Inferior parietal cortex (tissue), 1 donor: Measurements from ENCODE around the gene SERPINB10.

Source experiments
- DNase-seq: peaks from one replicate; pipeline ENCODE4 v3.0.0-alpha.2; 2016; ENCODE audit errors: extremely low spot score

The SERPINB10 gene, protein sequence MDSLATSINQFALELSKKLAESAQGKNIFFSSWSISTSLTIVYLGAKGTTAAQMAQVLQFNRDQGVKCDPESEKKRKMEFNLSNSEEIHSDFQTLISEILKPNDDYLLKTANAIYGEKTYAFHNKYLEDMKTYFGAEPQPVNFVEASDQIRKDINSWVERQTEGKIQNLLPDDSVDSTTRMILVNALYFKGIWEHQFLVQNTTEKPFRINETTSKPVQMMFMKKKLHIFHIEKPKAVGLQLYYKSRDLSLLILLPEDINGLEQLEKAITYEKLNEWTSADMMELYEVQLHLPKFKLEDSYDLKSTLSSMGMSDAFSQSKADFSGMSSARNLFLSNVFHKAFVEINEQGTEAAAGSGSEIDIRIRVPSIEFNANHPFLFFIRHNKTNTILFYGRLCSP

DNA sequence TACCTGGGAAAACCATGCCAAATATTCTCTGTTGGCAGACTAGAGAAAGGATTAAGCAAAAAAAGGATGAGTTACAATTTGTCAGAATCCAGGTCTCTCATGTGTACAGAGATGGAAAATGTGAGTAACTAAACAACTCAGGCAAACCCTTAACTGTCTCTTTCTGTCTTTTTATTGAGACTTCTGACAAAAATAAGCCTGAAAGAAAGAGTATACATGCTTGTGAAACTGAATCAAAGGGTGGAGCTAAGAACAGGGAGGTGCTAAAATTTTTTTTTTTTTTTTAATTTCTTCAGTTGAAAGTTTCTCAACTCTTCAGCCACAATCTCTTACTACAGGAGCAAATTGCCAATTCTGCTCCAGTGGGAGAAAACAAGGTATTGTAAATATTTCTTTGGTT is at the start of gene SERPINB10:
TSS of gene SERPINB10 (plus strand) at position 295 of the 400 bp plus-strand sequence. CDS start 7,553 bp downstream, outside the sequence.
- no peak for DNase-seq

DNA sequence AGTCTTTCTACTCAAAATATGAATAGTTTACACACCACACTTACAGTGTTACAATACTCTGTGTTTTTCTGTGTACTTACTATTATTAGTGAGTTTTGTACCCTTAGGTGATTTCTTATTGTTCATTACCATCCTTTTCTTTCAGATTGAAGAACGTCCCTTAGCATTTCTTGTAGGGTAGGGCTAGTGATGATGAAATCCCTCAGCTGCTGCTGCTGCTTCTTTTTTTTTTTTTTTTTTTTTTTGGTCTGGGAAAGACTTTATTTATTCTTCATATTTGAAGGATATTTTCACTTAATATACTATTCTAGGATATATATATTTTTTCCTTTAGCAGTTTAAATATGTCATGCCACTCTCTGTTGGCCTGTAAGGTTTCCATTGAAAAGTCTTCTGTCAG is 49.3 kb upstream of the SERPINB10 start:
- DNase-seq, result no peak

DNA sequence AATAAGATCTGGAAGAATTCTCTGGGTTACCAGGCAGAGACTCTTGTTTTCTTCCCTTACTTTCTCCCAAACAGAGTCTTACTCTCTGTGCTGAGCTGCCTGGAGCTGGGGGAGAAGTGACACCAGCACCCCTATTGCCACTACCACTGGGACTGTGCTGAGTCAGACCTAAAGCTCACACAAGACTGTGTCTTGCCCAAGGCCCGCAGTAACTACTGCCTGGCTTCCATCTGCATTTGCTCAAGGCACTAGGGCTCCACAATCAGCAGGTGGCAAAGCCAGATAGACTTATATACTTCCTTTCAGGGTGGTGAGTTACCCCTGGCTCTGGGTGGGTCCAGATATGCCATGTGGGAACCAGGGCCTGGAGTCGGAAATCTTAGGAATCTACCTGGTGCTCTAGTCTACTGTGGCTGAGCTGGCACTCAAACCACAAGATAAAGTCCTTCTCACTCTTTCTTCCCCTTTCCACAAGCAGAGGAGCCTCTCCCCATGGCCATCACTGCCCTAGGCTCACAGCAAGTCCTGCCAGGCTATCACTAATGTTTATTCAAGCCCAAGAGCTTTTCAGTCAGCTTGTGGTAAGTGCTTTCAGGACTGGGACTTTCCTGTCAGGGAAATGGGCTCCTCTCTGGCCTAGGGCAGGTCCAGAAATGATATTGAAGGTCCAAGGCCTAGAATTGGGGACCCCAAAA is 47.8 kb upstream of the SERPINB10 start:
- no peak for DNase-seq

DNA sequence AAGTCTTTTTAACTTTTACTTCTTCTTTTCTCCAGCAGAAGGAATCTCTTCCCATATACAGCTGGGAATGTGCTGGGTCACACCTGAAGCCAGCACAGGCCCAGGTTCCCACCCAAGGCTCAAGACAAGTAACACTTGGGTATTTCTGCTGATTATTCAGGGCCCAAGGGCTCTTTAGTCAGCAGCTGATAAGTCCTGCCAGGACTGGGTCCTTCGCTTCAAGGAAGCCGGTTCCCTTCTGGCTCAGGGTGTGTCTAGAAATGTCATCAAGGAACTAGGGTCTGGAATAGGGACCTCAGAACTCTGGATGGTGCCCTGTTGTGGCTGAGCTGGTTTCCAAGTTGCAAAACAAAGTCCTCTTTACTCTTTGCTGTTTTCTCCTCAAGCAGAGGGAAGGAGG is 47.2 kb upstream of the SERPINB10 start:
- no peak for DNase-seq

DNA sequence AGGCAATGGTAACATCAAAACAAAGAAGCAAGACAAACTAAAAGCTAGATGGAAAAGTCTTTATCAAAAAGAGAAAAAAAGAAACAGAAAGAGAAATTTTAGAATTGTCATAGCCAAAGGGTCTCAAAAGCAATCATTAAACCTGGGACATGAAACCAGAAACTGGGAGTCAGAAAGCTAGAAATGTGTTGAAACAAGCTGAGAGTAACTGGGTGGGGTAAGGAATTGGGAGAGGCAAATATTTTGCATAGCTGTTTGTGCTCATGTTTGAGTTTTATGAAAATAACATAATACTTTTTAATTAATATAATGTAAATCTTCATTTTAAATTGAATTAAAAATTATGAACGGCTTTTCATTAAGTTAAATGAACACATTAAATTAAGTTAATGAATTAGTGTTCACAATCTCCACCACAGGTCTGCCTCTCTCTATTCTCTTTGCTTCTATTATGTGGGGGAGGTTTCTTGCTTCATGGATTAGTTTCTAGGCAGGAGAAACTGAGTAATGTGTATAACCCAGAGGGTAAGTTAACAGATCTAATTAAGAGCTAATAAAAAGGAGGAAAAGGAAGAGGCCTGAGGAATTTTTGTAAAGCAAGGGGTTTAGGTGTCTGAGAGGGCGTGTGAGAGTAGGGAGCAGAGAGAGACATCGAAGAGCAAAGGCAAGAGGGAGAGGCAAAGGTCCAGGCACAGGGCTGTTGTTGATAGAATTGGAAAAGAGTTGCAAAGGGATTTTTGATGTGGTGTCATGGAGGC is 40.2 kb upstream of the SERPINB10 start:
- DNase-seq, result no peak

DNA sequence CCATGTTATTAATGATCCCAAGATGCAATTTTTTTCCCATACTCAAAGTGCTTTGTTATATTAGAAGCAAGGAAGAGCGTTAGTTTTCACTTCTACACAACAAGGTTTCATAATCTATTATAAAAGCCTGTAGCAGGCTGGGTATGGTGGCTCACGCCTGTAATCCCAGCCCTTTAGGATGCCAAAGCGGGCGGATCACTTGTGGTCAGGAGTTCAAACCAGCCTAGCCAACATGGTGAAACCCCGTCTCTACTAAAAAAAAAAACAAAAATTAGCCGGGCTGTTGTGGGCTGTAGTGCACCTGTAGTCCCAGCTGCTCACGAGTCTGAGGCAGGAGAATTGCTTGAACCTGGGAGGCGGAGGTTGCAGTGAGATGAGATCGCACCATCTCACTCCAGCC is 39.2 kb upstream of the SERPINB10 start:
- DNase-seq, result no peak

DNA sequence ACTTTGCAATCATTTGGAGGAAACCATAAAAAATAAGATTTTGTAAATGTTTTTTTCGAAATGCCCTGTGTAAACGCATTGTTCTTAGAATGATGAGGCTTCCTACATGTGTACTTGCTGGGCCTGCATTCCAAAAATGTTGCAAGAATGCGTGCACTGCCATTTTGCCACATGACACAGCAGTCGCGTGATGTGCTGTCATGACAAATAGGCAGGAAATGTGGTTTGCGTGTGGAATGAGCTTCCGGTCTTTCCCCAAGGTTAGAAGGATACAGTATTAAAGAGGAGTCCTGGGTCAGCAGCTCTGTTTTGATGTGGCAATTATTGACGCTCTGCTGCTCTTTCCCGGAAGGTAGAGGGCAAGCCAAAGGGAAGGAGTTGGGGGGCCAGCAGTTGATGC is 38.4 kb upstream of the SERPINB10 start:
- DNase-seq, result no peak

DNA sequence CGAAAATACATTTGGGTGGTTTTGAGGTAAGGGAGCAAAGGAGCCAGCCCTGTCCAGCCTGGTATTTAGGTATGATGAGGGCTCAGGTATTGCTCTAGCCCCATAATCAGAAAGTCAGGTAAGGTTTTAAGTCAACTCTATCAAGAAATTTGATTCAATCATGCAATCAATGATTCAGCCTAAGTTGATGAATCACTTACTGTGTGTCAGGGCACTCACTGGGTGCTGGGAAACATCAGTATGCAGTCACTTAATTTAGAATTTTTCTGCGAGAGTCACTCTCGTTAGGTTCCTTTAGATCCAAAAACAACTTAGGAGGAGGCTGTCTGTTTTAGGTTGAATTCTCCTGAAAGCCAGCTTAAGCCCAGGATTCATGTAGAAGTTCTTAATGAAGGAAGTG is 37.9 kb upstream of the SERPINB10 start:
- no peak for DNase-seq

DNA sequence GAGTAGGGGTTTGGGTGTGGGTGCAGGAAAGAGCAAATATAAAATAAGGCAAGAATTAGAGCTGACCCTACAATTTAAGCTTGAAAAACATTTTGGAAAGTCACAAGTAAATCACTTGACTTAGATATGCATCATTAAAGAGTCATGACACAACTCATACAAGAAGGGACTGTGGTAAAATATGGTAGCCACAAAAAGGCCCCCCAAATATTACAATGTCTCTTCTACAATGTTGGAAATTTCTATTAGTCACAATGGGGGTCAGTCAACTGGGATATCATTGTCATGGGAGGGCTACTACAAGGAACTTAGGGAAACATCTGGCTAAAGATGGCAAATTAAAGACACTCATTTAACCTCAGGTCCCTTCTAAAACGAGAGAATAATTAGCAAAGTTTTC is 35.9 kb upstream of the SERPINB10 start:
- DNase-seq, result no peak

DNA sequence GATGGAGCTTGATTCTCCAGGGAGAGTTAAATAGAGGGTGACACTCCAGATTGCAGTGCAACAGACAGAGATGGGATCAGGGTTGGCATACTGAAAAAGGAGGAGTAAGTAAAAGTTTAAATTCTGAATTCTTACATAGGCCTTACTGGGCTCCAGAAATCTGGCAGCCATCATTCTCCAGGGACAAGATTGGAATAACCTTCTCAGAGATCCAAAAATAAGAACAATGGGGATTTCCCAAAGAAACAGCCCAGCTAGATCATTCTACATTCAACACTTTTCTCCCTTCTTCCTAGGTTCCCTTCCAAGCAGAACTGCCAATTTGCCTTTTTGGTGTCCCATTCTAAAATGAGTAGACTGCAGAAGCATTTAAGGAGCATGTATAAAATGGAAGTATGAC is 35.2 kb upstream of the SERPINB10 start:
- DNase-seq, result no peak

DNA sequence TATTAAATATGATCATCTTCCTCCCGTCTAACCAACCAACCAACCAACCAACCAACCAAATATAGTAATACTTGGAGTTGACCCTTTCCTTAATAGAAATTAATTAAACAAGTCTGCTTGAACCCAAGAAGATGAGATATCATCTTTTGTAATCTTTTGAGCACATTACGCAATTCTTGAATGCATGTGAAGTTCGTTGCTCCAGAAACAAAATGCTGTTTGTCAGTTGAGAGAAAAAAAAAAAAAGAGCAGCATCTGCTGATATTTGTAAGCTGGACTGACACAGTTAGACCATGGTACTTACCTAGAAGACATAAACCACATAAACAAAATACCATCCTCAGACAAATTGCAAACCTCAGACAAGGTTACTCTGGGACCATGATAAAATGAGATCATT is 29.4 kb upstream of the SERPINB10 start:
- DNase-seq, result no peak

DNA sequence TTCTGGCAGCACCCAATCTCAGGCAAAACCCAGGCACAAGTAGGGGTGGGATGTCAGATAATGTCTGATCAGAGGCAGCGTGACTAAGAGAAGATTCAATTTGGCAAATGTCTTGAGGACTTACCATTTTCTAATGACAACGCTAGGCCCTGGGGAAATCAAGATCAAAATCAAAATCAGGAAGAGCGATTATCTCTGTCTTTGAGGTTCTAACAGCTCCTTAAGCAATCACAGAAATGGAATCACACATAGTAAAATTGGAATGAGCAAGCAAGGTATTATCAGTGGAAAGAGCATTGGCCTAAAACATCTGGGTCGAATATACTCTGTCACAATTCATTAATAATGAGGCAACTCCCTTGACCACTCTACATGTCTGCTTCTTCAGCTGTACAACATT is 28.8 kb upstream of the SERPINB10 start:
- no peak for DNase-seq

DNA sequence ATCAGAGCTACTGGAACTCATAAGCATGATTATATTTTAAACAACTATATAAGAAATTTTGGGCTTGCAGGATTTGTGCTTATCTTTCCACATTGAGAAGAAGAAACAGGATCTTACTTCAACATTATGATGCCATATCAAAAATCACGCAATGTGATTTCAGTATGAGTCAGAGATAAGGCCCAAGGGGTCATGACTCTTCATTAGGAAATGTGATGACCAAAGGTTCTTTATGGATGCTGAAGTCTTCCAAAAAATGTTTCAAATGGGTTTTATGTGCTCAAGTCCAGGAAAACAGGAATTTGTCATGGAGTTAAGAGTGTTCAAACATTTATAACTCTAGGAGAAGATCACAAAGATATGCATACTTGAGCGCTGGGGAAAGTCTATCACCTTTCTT is 28.0 kb upstream of the SERPINB10 start:
- no peak for DNase-seq

DNA sequence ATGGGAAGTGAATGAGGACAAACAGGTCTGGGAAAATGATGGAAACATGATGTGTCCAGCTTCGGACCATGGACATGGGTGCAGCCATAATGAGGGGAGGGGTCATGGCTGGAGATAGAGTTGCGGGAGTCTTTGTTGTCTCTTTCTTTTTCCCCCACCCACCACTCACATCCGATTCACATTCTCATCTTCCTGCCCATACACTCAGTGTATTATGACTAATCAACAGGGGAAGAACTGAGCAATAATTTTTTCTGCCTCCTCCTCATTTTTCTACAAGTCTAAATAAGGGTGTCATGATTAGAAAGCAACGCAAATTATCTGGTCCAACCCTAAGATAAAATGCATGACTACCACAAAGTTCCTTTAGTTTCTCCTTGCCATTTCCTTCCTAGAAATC is 25.9 kb upstream of the SERPINB10 start:
- DNase-seq, result no peak

DNA sequence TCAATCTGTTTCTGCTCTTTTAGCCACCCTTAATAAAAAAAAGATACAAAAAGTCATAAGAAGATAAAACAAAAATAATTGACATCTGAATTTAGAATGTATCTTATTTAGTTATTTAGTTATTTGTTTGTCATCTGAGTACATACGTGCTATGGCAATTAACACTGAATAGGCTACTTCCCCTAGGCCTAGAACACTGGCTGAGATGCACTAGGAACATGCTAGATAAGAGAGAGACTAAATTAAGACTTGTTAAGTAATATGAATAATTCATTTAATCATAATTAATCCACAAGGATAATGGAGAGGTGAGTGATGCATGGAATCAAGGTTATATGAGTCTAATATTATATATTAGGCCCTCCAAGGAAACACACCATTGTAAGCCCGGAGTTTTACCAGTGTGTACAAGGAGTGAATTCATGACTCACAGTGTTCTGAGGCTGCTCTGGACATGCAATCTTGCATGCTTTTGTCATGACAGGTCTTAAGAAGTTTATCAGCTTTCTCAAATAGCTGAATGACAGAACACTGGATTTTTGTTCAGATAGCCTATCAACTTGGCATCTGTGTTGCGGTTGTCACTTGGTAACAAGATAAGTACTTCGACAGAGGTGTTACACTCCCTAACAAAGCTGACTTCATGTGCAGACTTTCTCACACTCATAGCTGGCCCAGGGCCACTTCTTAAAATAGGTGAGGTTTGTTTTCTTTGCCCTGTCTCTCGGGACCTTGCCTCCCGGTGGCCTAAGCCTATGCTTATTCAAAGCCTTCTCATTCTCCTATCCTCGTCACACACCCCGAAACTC is 25.2 kb upstream of the SERPINB10 start:
- no peak for DNase-seq

DNA sequence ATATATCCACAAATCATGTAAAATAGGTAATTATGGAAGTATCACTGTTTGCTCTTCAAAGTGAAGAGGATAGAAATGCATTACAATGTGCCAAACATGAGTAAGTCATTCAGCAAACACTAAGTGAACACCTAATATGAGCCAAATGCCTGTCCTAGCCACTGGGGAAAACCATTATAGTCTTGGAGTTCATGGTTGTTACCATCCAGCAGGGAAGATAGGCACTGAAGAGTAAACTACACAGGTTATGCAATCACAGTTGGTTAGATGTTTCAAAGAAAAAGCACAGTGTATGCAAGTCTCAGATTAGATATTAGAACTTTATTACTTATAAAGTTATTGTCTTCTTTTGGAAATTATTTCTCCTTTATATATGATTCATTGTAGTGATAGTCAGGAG is 24.1 kb upstream of the SERPINB10 start:
- no peak for DNase-seq

DNA sequence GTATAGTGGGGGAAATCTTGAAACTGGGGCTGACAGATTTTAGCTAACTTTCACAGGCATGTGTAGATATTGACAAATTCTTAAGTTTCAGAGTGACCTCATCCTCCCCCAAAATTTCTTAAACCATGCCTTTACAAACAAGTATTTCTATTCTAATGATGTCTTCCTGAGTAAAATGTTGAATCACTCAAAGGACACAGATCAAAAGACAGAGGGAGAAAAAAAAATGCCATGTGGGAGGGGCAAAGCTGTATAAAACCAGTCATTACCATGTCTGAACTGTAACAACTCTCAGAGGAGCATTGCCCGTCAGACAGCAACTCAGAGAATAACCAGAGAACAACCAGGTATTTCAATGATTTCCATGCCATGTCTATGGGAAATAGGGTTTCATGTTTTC is 20.3 kb upstream of the SERPINB10 start, which contains the start of gene SERPINB2:
TSS of gene SERPINB2 (plus strand) at position 282 of the 400 bp plus-strand sequence. CDS start 3,740 bp downstream, outside the sequence.
- DNase-seq, result no peak

DNA sequence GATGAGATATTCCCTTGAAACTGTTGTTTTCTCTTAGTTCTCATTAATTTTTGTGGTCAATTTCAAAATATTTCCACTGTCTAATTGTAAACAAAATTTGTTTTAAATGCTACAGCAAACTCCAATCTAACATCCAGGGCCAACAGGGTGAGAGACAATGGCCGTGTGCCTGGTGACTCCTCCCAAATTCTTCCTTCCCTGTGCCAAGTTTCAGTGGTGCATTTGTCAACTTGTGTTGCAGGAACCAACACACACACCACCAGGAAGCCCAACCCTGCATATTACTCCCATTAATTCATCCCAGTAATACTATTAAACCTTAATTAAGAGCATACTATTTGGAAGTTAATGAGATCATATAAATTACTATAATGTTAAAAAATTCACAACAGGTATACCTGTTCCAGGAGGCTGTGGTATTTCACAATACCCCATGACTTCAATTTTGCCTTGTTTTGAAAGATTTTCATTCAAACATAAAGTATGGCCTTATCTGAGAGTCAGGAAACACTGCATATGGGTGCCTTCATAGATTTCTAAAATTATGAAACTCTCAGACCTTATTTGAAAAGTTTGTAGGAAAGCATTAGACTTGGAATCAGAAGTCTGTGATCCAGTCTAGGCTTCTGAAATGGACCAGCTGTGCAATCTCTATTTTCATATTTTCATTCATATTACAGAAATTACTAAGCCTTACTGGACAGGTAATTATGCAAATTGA is 19.1 kb upstream of the SERPINB10 start:
- DNase-seq, result no peak

DNA sequence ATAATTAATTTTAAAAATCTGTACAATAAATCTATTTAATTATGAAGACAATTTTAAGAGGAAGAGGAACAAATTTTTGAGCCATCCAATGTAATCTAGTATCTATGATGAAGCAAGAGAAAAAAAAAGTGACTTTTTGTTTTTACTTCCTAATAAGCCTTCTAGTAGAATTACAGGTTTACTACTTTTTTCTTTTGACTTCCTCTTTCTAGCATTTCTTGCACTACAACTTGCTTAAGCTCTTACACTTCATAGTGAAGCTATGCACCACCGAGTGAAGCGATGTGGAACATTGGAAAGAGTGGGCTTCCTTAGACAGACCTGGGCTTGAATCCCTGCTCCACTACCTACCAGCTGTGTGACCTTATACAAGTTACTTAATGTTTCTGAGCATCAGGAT is 18.1 kb upstream of the SERPINB10 start:
- no peak for DNase-seq

DNA sequence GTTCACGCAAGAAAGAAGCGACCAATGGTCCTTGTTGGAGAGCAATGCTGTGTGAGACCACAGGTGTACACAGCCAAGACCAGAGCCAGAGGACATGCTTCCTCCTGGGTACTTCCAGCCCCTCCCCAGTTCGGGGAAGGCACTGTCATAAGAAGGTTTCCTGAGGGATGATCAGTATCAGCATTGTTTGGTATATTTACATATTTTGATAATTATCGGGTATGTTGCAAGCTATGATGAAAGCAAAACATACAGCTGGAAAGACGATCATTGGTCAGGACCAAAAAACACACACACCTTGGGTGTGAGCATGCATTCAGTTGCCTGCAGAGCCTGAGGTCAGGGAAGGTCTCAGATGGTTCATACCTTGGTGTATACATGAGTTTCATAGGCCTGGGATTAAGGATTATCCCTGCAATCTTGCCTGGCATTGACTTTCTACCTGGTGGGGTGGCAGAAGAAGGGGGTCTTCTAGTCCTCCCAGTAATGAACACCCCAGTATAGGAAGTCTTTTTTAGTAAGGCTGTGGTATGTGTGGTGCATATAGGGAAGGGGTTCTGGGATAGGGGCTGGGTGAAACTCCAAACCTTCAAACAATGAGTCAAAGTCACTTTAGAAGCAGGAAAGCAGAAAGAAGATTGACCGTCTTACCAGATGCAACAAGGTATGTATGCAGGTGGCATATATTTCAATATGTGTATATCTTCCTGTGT is 17.4 kb upstream of the SERPINB10 start:
- DNase-seq, result no peak
